Measurements from ENCODE around the gene MIAT. TPM values are rescaled to one million over a fixed set of nuclear protein-coding genes. Genes with fewer than 3 reads are reported as not detected.
"Not testable (repeated sequence)": the region's sequence is repeated elsewhere in the genome, so short reads cannot be mapped to it uniquely, and the experiment has no call there.

Gene MIAT
- total RNA-seq, 4 donors from 2014 or later: 0.42 to 1.5 (median 0.62) TPM

DNA sequence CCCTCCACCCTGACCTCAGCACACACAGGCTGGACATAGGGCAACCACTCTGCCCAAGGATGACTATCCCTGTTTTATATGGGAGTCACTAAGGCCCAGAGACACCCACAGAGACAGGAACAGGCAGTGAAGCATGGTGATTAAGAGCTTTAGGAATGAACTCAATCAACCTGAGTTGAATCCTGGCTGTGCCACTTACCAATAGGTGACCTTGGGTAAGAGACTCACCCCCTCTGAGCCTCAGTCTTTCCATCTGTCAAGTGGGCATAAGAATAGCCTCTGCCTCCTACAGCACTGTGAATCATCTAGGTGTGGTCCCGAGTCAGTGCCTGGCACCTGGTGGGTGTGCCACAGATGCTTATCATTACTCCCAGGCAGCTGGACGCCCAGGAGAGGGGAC is 46.4 kb upstream of the MIAT start:
- TF ChIP-seq, protein P1, sequence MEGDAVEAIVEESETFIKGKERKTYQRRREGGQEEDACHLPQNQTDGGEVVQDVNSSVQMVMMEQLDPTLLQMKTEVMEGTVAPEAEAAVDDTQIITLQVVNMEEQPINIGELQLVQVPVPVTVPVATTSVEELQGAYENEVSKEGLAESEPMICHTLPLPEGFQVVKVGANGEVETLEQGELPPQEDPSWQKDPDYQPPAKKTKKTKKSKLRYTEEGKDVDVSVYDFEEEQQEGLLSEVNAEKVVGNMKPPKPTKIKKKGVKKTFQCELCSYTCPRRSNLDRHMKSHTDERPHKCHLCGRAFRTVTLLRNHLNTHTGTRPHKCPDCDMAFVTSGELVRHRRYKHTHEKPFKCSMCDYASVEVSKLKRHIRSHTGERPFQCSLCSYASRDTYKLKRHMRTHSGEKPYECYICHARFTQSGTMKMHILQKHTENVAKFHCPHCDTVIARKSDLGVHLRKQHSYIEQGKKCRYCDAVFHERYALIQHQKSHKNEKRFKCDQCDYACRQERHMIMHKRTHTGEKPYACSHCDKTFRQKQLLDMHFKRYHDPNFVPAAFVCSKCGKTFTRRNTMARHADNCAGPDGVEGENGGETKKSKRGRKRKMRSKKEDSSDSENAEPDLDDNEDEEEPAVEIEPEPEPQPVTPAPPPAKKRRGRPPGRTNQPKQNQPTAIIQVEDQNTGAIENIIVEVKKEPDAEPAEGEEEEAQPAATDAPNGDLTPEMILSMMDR (IDR thresholded peaks at IDR 0.05): no peak
- TF ChIP-seq POLR2A (IDR thresholded peaks at IDR 0.05) (no peak), EP300 (IDR thresholded peaks at IDR 0.05) (no peak)
- Histone ChIP-seq H3K4me1 (peaks cover 0 to 3% (median 0%) of the 10 kb centered on the region in 4 donors), H3K36me3 (no peaks in the 10 kb centered on the region), H3K4me3 (no peak overlapping the region), H3K9me3 (no peaks in the 10 kb centered on the region), H3K27me3 (peaks cover 0 to 24% of the 10 kb centered on the region in 2 donors), H3K27ac (no peak overlapping the region)
- DNase-seq (ENCODE audit: low spot score in 2 of 2): no peak
- WGBS, 2 donors: 77 to 86% methylated on average over 2 of the region's 2 CpGs

DNA sequence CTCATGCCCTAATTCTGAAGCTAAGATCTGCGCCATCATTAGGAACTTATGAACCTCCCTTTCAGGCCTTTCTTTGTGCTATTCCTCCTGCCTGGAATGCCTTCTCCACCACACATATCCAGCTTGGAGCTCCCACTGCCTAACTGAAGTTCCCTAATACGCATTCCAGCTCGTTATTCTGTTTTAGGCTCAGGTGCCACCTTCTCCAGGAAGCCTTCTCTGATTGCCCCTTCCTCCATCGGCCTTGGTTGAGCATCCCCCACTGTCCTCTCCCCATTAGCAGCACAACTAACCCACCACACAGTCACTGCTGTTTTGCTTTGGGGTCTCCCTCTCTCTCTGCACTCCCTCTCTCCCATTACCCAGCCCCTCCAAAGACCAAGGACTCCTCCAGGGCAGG is 44.7 kb upstream of the MIAT start:
- H3K4me3 ChIP-seq: no peak overlapping the region
- H3K36me3 ChIP-seq: no peaks in the 10 kb centered on the region
- DNase-seq (ENCODE audit: low spot score in 2 of 2): no peak
- no peaks in the 10 kb centered on the region for H3K9me3 ChIP-seq
- no peak overlapping the region for H3K27ac ChIP-seq
- H3K27me3 ChIP-seq: peaks cover 0 to 28% of the 10 kb centered on the region in 2 donors
- TF ChIP-seq EP300 (IDR thresholded peaks at IDR 0.05) (no peak), POLR2A (IDR thresholded peaks at IDR 0.05) (no peak)
- TF ChIP-seq, protein P1 (IDR thresholded peaks at IDR 0.05): no peak
- 79 to 90% methylated on average over 4 of the region's 4 CpGs for WGBS, 2 donors
- H3K4me1 ChIP-seq: peaks cover 0 to 3% (median 0%) of the 10 kb centered on the region in 4 donors

DNA sequence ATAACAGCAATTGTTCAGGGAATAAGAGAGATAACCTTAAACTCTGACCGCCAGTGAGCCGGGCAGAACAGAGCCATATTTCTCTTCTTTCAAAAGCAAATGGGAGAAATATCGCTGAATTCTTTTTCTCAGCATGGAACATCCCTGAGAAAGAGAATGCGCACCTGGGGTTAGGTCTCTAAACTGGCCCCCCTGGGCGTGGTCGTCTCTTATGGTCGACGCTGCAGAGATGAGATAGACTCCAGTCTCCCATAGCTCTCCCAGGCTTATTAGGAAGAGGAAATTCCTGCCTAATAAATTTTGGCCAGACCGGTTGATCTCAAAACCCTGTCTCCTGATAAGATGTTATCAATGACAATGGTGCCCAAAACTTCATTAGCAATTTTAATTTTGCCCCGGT is 43.6 kb upstream of the MIAT start:
- DNase-seq (ENCODE audit: low spot score in 2 of 2); H3K4me3 ChIP-seq; H3K36me3 ChIP-seq; H3K4me1 ChIP-seq; H3K27ac ChIP-seq; H3K9me3 ChIP-seq: not testable (repeated sequence)
- 11 to 22% methylated on average over 10 of the region's 10 CpGs for WGBS, 2 donors
- peaks cover 0 to 28% of the 10 kb centered on the region in 2 donors for H3K27me3 ChIP-seq

DNA sequence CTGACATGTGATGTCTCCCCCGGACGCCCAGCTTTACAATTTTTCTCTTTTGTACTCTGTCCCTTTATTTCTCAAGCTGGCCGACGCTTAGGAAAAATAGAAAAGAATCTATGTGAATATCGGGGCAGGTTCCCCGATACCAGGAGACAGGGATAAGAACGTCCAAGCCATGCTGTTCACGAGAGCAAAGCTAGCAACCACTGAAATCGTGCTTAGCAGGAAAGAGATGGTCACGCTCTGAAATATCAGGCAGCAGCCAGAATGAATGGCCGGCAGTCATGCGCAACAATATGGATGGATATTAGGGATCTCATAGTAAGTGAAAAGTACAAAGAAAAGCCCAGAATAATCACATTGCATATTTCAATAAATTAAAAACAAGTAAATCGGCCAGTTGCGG is 43.1 kb upstream of the MIAT start:
- DNase-seq (ENCODE audit: low spot score in 2 of 2): no peak
- H3K4me3 ChIP-seq: no peak overlapping the region
- WGBS, 2 donors: 41% methylated on average over 14 of the region's 14 CpGs
- H3K27me3 ChIP-seq: peaks cover 0 to 28% of the 10 kb centered on the region in 2 donors
- TF ChIP-seq EP300 (IDR thresholded peaks at IDR 0.05) (no peak), POLR2A (IDR thresholded peaks at IDR 0.05) (no peak)
- TF ChIP-seq, protein P1 (IDR thresholded peaks at IDR 0.05): no peak
- H3K4me1 ChIP-seq: peaks cover 0 to 4% (median 2%) of the 10 kb centered on the region in 4 donors
- H3K9me3 ChIP-seq: no peaks in the 10 kb centered on the region
- H3K27ac ChIP-seq: no peak overlapping the region
- no peaks in the 10 kb centered on the region for H3K36me3 ChIP-seq

DNA sequence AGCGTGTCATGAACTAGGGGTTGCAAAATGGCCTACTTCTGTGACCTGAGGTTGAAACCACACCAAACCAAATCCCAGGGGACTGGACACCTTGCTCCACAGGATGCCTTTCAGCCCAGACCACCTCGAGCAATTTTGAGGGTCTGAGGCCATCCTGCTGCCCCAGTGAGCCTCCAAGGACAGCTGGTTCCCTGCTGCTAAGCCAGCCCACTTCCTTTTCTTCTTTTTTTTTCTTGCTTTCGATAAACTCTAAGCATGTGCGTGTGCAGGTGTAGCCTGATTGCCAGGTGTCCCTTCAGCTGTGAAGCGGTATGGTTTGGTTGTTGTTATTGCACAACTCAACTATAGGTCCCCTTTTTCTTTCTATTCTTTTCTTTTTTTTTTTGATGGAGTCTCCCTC is 42.2 kb upstream of the MIAT start:
- Histone ChIP-seq H3K27ac (no peak overlapping the region), H3K4me1 (peaks cover 0 to 8% (median 2%) of the 10 kb centered on the region in 4 donors), H3K4me3 (no peak overlapping the region), H3K9me3 (no peaks in the 10 kb centered on the region), H3K36me3 (no peaks in the 10 kb centered on the region), H3K27me3 (peaks cover 0 to 28% of the 10 kb centered on the region in 2 donors)
- TF ChIP-seq POLR2A (IDR thresholded peaks at IDR 0.05) (no peak), EP300 (IDR thresholded peaks at IDR 0.05) (no peak)
- TF ChIP-seq, protein P1 (IDR thresholded peaks at IDR 0.05): no peak
- DNase-seq (ENCODE audit: low spot score in 2 of 2): no peak
- 42 to 58% methylated on average over 5 of the region's 5 CpGs for WGBS, 2 donors

Measured in tibial nerve (tissue), 4 donors.